ENCODE results near the gene NEURL1.
A peak's percentile ranks its signal among the peaks of the same experiment; 100 is the strongest.

Gene NEURL1

GRCh38 chr10:103529539-103529938 lies 36.0 kb downstream of the NEURL1 start:
- Histone ChIP-seq H3K9ac (ENCODE audit: low read depth, low read length) (no peak overlapping the region), H3K9me3 (ENCODE audit: control insufficient read depth, insufficient read depth, low read length) (peaks cover 20% of the 10 kb centered on the region), H3K4me1 (ENCODE audit: insufficient read depth, low read length) (peaks cover 4% of the 10 kb centered on the region), H3K36me3 (ENCODE audit: insufficient read depth, low read length) (no peaks in the 10 kb centered on the region; the same call in 1 of the 2 replicates)

GRCh38 chr10:103533827-103534226 lies 40.3 kb downstream of the NEURL1 start:
- H3K4me1 ChIP-seq (ENCODE audit: insufficient read depth, low read length) = no peaks in the 10 kb centered on the region
- no peak overlapping the region for H3K9ac ChIP-seq (ENCODE audit: low read depth, low read length)
- H3K9me3 ChIP-seq (ENCODE audit: control insufficient read depth, insufficient read depth, low read length) = peaks cover 16% of the 10 kb centered on the region; the same call in 1 of the 2 replicates
- H3K36me3 ChIP-seq (ENCODE audit: insufficient read depth, low read length) = no peaks in the 10 kb centered on the region

GRCh38 chr10:103534621-103535498 lies 41.4 kb downstream of the NEURL1 start:
- no peak overlapping the region for H3K9ac ChIP-seq (ENCODE audit: low read depth, low read length)
- H3K4me1 ChIP-seq (ENCODE audit: insufficient read depth, low read length) = no peaks in the 10 kb centered on the region
- H3K9me3 ChIP-seq (ENCODE audit: control insufficient read depth, insufficient read depth, low read length) = peaks cover 11% of the 10 kb centered on the region; the same call in 1 of the 2 replicates
- no peaks in the 10 kb centered on the region for H3K36me3 ChIP-seq (ENCODE audit: insufficient read depth, low read length)

- Histone ChIP-seq H3K9me3 (ENCODE audit: control insufficient read depth, insufficient read depth, low read length) (0 out of 2 replicates have a peak, but pooled peaks cover 7% of the 10 kb centered on the region), H3K4me1 (ENCODE audit: insufficient read depth, low read length) (no peaks in the 10 kb centered on the region), H3K36me3 (ENCODE audit: insufficient read depth, low read length) (no peaks in the 10 kb centered on the region), H3K9ac (ENCODE audit: low read depth, low read length) (no peak overlapping the region)
Measured at GRCh38 chr10:103535595-103535994, 42.1 kb downstream of the NEURL1 start.

- H3K9ac ChIP-seq (ENCODE audit: low read depth, low read length) = no peak overlapping the region
- H3K9me3 ChIP-seq (ENCODE audit: control insufficient read depth, insufficient read depth, low read length) = no peaks in the 10 kb centered on the region
- no peaks in the 10 kb centered on the region for H3K36me3 ChIP-seq (ENCODE audit: insufficient read depth, low read length)
- H3K4me1 ChIP-seq (ENCODE audit: insufficient read depth, low read length) = peaks cover 9% of the 10 kb centered on the region; the same call in 1 of the 2 replicates
Measured at GRCh38 chr10:103539751-103540150, 46.2 kb downstream of the NEURL1 start.

- H3K9me3 ChIP-seq (ENCODE audit: control insufficient read depth, insufficient read depth, low read length) = no peaks in the 10 kb centered on the region
- H3K9ac ChIP-seq (ENCODE audit: low read depth, low read length) = no peak overlapping the region
- H3K36me3 ChIP-seq (ENCODE audit: insufficient read depth, low read length) = no peaks in the 10 kb centered on the region
- H3K4me1 ChIP-seq (ENCODE audit: insufficient read depth, low read length) = peaks cover 9% of the 10 kb centered on the region; the same call in 1 of the 2 replicates
Measured at GRCh38 chr10:103540722-103541121, 47.2 kb downstream of the NEURL1 start.

- Histone ChIP-seq H3K36me3 (ENCODE audit: insufficient read depth, low read length) (no peaks in the 10 kb centered on the region), H3K4me1 (ENCODE audit: insufficient read depth, low read length) (peaks cover 9% of the 10 kb centered on the region; the same call in 1 of the 2 replicates), H3K9ac (ENCODE audit: low read depth, low read length) (no peak overlapping the region), H3K9me3 (ENCODE audit: control insufficient read depth, insufficient read depth, low read length) (no peaks in the 10 kb centered on the region)
Measured at GRCh38 chr10:103541616-103542015, 48.1 kb downstream of the NEURL1 start.

GRCh38 chr10:103542764-103543616 lies 49.5 kb downstream of the NEURL1 start:
- H3K9ac ChIP-seq (ENCODE audit: low read depth, low read length) = peak overlapping the region; percentile 21; the same call in 1 of the 2 replicates
- H3K9me3 ChIP-seq (ENCODE audit: control insufficient read depth, insufficient read depth, low read length) = no peaks in the 10 kb centered on the region
- peaks cover 9% of the 10 kb centered on the region; the same call in 1 of the 2 replicates for H3K4me1 ChIP-seq (ENCODE audit: insufficient read depth, low read length)
- no peaks in the 10 kb centered on the region for H3K36me3 ChIP-seq (ENCODE audit: insufficient read depth, low read length)

- Histone ChIP-seq H3K9me3 (ENCODE audit: control insufficient read depth, insufficient read depth, low read length) (no peaks in the 10 kb centered on the region), H3K4me1 (ENCODE audit: insufficient read depth, low read length) (peaks cover 9% of the 10 kb centered on the region; the same call in 1 of the 2 replicates), H3K9ac (ENCODE audit: low read depth, low read length) (no peak overlapping the region), H3K36me3 (ENCODE audit: insufficient read depth, low read length) (no peaks in the 10 kb centered on the region)
Measured at GRCh38 chr10:103543617-103544525, 50.4 kb downstream of the NEURL1 start.

GRCh38 chr10:103544657-103545310 lies 51.3 kb downstream of the NEURL1 start:
- no peaks in the 10 kb centered on the region for H3K36me3 ChIP-seq (ENCODE audit: insufficient read depth, low read length)
- peaks cover 9% of the 10 kb centered on the region; the same call in 1 of the 2 replicates for H3K4me1 ChIP-seq (ENCODE audit: insufficient read depth, low read length)
- no peak overlapping the region for H3K9ac ChIP-seq (ENCODE audit: low read depth, low read length)
- no peaks in the 10 kb centered on the region for H3K9me3 ChIP-seq (ENCODE audit: control insufficient read depth, insufficient read depth, low read length)

- Histone ChIP-seq H3K9me3 (ENCODE audit: control insufficient read depth, insufficient read depth, low read length) (no peaks in the 10 kb centered on the region), H3K9ac (ENCODE audit: low read depth, low read length) (no peak overlapping the region), H3K36me3 (ENCODE audit: insufficient read depth, low read length) (no peaks in the 10 kb centered on the region), H3K4me1 (ENCODE audit: insufficient read depth, low read length) (peaks cover 9% of the 10 kb centered on the region; the same call in 1 of the 2 replicates)
Measured at GRCh38 chr10:103545366-103545765, 51.9 kb downstream of the NEURL1 start.

- Histone ChIP-seq H3K4me1 (ENCODE audit: insufficient read depth, low read length) (peaks cover 9% of the 10 kb centered on the region; the same call in 1 of the 2 replicates), H3K36me3 (ENCODE audit: insufficient read depth, low read length) (no peaks in the 10 kb centered on the region), H3K9ac (ENCODE audit: low read depth, low read length) (no peak overlapping the region), H3K9me3 (ENCODE audit: control insufficient read depth, insufficient read depth, low read length) (no peaks in the 10 kb centered on the region)
Measured at GRCh38 chr10:103545771-103546281, 52.3 kb downstream of the NEURL1 start.

GRCh38 chr10:103546401-103546800 lies 52.9 kb downstream of the NEURL1 start:
- H3K36me3 ChIP-seq (ENCODE audit: insufficient read depth, low read length) = no peaks in the 10 kb centered on the region
- no peaks in the 10 kb centered on the region for H3K9me3 ChIP-seq (ENCODE audit: control insufficient read depth, insufficient read depth, low read length)
- peaks cover 9% of the 10 kb centered on the region; the same call in 1 of the 2 replicates for H3K4me1 ChIP-seq (ENCODE audit: insufficient read depth, low read length)
- no peak overlapping the region for H3K9ac ChIP-seq (ENCODE audit: low read depth, low read length)
